ENCODE data around the gene CELSR1. TPM values are rescaled to one million over a fixed set of nuclear protein-coding genes. Genes with fewer than 3 reads are reported as not detected.

The CELSR1 gene
- total and polyA plus RNA-seq, 2 of the 13 experiments (the other 11 are each of a cell fraction or from before 2014, with no cell fraction given): 0.78 to 1.8 TPM

DNA sequence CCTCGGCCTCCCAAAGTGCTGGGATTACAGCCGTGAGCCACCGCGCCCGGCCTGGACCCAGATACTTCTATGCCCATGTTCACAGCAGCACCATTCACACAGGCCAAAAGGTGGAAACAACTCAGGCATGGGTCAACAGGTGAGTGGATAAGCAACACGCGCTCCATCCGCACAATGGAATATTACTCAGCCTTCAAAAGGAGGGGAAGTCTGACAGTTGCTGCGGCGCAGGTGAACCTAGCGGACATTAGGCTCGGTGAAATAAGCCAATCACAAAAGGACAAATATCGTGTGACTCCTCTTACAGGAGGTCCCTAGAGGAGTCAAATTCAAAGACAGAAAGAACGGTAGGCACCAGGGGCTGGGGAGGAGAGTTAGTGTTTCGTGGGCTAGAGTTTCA lies 154.9 kb downstream of the CELSR1 start:
- Histone ChIP-seq H2AFZ (ENCODE audit: low read length) (no peak overlapping the region), H3K4me1 (ENCODE audit: insufficient read depth, low read length) (peaks cover 36% of the 10 kb centered on the region), H3K79me2 (ENCODE audit: insufficient read depth, low read length) (no peaks in the 10 kb centered on the region), H3K9ac (ENCODE audit: insufficient read depth, low read depth, low read length) (no peak overlapping the region), H3K4me3 (replicated peaks in 1 of 3; ENCODE audit: insufficient read depth in 1 of 3, low read depth in 2 of 3, low read length in 3 of 3) (no peak overlapping the region), H3K9me3 (ENCODE audit: low read length) (no peaks in the 10 kb centered on the region), H3K27ac (ENCODE audit: extremely low read length, insufficient read depth, low read length) (no peak overlapping the region), H3K27me3 (ENCODE audit: control insufficient read depth in 1 of 2, insufficient read depth in 2 of 2, low read length in 2 of 2) (no peaks in the 10 kb centered on the region; a peak in 1 of 5 replicates), H3K4me2 (ENCODE audit: low read depth, low read length) (no peak overlapping the region), H3K36me3 (replicated peaks in 1 of 2; ENCODE audit: control insufficient read depth in 1 of 2, insufficient read depth in 2 of 2, low read length in 2 of 2) (no peaks in the 10 kb centered on the region), H4K20me1 (ENCODE audit: insufficient read depth, low read length) (no peaks in the 10 kb centered on the region)
- ChIA-PET POLR2A (no interaction called here), CTCF (ENCODE audit: low intra/inter-chr PET ratio, low total read pairs) (no interaction called here)
- intact Hi-C loops (cut with micrococcal nuclease; ENCODE audit: unreplicated experiment): no loop called here
- WGBS (ENCODE audit: low lambda C conversion rate): 91% methylated on average over 15 of the region's 15 CpGs
- no peak for FAIRE-seq
- BruUV-seq (replicated peaks): no TSS peak
- DNase-seq (ENCODE audit: low spot score): no peak
- no peak for ATAC-seq
- in situ Hi-C loops (cut with HindIII; ENCODE audit: extremely low pct_ligation_motif_present, low pct_unique_long_range_greater_than_20kb): no loop called here
- TF ChIP-seq TOPORS (CRISPR knock-in tag; IDR thresholded peaks at IDR 0.05): no peak
- TF ChIP-seq ZBTB42 (CRISPR knock-in tag; IDR thresholded peaks at IDR 0.05): no peak
- TF ChIP-seq TOE1 (CRISPR knock-in tag; IDR thresholded peaks at IDR 0.05): no peak
- TF ChIP-seq THAP11 (CRISPR knock-in tag; IDR thresholded peaks at IDR 0.05): no peak
- no peak for TF ChIP-seq ZNF687 (CRISPR knock-in tag; IDR thresholded peaks at IDR 0.05)
- no peak for TF ChIP-seq PLRG1 (conservative IDR thresholded peaks at IDR 0.05)
- no peak for TF ChIP-seq PAF1 (CRISPR knock-in tag; IDR thresholded peaks at IDR 0.05)
- no peak for TF ChIP-seq ZNF260 (CRISPR knock-in tag; IDR thresholded peaks at IDR 0.05; ENCODE audit: borderline replicate concordance, low read depth)
- TF ChIP-seq, protein P1, sequence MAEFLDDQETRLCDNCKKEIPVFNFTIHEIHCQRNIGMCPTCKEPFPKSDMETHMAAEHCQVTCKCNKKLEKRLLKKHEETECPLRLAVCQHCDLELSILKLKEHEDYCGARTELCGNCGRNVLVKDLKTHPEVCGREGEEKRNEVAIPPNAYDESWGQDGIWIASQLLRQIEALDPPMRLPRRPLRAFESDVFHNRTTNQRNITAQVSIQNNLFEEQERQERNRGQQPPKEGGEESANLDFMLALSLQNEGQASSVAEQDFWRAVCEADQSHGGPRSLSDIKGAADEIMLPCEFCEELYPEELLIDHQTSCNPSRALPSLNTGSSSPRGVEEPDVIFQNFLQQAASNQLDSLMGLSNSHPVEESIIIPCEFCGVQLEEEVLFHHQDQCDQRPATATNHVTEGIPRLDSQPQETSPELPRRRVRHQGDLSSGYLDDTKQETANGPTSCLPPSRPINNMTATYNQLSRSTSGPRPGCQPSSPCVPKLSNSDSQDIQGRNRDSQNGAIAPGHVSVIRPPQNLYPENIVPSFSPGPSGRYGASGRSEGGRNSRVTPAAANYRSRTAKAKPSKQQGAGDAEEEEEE (CRISPR knock-in tag; IDR thresholded peaks at IDR 0.05; ENCODE audit: borderline replicate concordance): no peak
- TF ChIP-seq ZNF713 (CRISPR knock-in tag; IDR thresholded peaks at IDR 0.05): no peak
- TF ChIP-seq ZNF17 (CRISPR knock-in tag; IDR thresholded peaks at IDR 0.05): no peak
- TF ChIP-seq ZNF251 (CRISPR knock-in tag; IDR thresholded peaks at IDR 0.05): no peak
- TF ChIP-seq, protein P2, sequence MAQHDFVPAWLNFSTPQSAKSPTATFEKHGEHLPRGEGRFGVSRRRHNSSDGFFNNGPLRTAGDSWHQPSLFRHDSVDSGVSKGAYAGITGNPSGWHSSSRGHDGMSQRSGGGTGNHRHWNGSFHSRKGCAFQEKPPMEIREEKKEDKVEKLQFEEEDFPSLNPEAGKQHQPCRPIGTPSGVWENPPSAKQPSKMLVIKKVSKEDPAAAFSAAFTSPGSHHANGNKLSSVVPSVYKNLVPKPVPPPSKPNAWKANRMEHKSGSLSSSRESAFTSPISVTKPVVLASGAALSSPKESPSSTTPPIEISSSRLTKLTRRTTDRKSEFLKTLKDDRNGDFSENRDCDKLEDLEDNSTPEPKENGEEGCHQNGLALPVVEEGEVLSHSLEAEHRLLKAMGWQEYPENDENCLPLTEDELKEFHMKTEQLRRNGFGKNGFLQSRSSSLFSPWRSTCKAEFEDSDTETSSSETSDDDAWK (CRISPR knock-in tag; IDR thresholded peaks at IDR 0.05): no peak
- TF ChIP-seq, protein P3, sequence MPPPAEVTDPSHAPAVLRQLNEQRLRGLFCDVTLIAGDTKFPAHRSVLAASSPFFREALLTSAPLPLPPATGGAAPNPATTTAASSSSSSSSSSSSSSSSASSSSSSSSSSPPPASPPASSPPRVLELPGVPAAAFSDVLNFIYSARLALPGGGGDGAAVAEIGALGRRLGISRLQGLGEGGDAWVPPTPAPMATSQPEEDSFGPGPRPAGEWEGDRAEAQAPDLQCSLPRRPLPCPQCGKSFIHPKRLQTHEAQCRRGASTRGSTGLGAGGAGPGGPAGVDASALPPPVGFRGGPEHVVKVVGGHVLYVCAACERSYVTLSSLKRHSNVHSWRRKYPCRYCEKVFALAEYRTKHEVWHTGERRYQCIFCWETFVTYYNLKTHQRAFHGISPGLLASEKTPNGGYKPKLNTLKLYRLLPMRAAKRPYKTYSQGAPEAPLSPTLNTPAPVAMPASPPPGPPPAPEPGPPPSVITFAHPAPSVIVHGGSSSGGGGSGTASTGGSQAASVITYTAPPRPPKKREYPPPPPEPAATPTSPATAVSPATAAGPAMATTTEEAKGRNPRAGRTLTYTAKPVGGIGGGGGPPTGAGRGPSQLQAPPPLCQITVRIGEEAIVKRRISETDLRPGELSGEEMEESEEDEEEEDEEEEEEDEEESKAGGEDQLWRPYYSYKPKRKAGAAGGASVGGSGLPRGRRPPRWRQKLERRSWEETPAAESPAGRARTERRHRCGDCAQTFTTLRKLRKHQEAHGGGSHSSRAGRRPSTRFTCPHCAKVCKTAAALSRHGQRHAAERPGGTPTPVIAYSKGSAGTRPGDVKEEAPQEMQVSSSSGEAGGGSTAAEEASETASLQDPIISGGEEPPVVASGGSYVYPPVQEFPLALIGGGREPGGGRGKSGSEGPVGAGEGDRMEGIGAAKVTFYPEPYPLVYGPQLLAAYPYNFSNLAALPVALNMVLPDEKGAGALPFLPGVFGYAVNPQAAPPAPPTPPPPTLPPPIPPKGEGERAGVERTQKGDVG (CRISPR knock-in tag; IDR thresholded peaks at IDR 0.05; ENCODE audit: borderline replicate concordance): no peak
- no peak for TF ChIP-seq ZMAT3 (CRISPR knock-in tag; conservative IDR thresholded peaks at IDR 0.05)
- no peak for TF ChIP-seq ARHGAP35 (CRISPR knock-in tag; IDR thresholded peaks at IDR 0.05; ENCODE audit: borderline replicate concordance)
